ENCODE measurements around the gene DHX9. TPM values are rescaled to one million over a fixed set of nuclear protein-coding genes. Genes with fewer than 3 reads are reported as not detected.

Gene DHX9
- total and polyA plus RNA-seq, 8 donors = 29.0 to 196 (median 54.5) TPM

- Histone ChIP-seq H3K36me3 (peaks cover 66 to 100% (median 100%) of the 10 kb centered on the region in 4 donors), H3K27me3 (no peaks in the 10 kb centered on the region), H3K4me3 (no peak overlapping the region), H3K4me1 (peaks cover 0 to 25% (median 7%) of the 10 kb centered on the region in 4 donors), H3K9me3 (no peaks in the 10 kb centered on the region), H3K27ac (no peak overlapping the region)
- intact Hi-C loops (cut with DNase I; ENCODE audit: low total_unique reads) = no loop called here
- TF ChIP-seq POLR2AphosphoS5 (IDR thresholded peaks at IDR 0.05) (no peak), POLR2A (IDR thresholded peaks at IDR 0.05) (no peak), EP300 (IDR thresholded peaks at IDR 0.05) (no peak)
- DNase-seq = no peak
- 80 to 94% (median 84%) methylated on average over 1 of the region's 1 CpG for WGBS, 5 donors
These were observed 12.7 kb downstream of the DHX9 start for GRCh38 chr1:182851825-182852224.

DNA sequence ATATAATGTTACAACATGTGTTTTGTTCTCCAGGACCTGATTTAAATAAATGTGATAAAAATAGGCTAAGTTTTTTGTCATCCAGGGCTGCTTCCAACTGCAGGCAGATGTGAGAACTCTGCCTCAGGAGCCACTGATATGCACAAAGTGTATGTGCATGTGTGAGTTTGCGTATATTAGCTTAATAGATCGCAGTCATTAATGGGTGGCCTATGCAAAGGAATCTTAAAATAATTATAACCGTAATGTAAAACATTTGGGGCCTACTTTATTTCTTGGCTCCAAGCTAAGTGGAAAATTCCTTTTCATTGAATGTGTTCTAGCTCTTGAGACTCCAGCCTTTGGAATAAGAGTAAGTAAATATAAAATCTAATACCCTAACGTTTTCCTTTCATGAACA, 16.8 kb downstream of the DHX9 start:
- Histone ChIP-seq H3K9me3 (no peaks in the 10 kb centered on the region), H3K27ac (no peak overlapping the region), H3K4me3 (no peak overlapping the region), H3K4me1 (peaks cover 0 to 25% (median 2%) of the 10 kb centered on the region in 4 donors), H3K27me3 (no peaks in the 10 kb centered on the region), H3K36me3 (peaks cover 97 to 100% (median 100%) of the 10 kb centered on the region in 4 donors)
- intact Hi-C loops (cut with DNase I; ENCODE audit: low total_unique reads) = no loop called here
- 63 to 73% (median 67%) methylated on average over 4 of the region's 4 CpGs for WGBS, 5 donors
- TF ChIP-seq EP300 (IDR thresholded peaks at IDR 0.05) (no peak), POLR2AphosphoS5 (IDR thresholded peaks at IDR 0.05) (no peak), POLR2A (IDR thresholded peaks at IDR 0.05) (no peak)
- TF ChIP-seq, protein P1, sequence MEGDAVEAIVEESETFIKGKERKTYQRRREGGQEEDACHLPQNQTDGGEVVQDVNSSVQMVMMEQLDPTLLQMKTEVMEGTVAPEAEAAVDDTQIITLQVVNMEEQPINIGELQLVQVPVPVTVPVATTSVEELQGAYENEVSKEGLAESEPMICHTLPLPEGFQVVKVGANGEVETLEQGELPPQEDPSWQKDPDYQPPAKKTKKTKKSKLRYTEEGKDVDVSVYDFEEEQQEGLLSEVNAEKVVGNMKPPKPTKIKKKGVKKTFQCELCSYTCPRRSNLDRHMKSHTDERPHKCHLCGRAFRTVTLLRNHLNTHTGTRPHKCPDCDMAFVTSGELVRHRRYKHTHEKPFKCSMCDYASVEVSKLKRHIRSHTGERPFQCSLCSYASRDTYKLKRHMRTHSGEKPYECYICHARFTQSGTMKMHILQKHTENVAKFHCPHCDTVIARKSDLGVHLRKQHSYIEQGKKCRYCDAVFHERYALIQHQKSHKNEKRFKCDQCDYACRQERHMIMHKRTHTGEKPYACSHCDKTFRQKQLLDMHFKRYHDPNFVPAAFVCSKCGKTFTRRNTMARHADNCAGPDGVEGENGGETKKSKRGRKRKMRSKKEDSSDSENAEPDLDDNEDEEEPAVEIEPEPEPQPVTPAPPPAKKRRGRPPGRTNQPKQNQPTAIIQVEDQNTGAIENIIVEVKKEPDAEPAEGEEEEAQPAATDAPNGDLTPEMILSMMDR (IDR thresholded peaks at IDR 0.05) = no peak
- DNase-seq = no peak

DNA sequence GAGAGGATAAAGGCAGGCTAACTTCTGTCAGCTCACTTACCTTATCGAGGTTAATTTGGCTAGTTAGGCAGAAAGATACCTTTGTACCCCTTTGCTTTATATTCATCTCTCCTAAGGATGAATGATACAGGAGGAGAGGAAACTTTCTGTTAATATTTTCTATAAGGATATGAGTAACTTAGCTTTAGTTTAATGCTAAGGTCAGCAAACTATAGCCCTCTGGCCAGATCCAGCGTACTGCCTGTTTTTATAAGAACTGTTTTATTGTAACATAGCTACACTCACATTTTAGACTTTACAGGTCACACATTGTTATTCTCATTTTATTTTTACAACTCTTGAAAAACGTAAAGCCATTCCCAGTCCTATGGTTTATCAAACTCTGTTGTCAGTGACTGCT, 18.1 kb downstream of the DHX9 start:
- no peak for DNase-seq
- Histone ChIP-seq H3K36me3 (peaks cover 95 to 100% (median 100%) of the 10 kb centered on the region in 4 donors), H3K27ac (no peak overlapping the region), H3K4me3 (no peak overlapping the region), H3K4me1 (peaks cover 0 to 25% (median 2%) of the 10 kb centered on the region in 4 donors), H3K9me3 (no peaks in the 10 kb centered on the region), H3K27me3 (no peaks in the 10 kb centered on the region)
- WGBS, 5 donors = 75 to 86% (median 82%) methylated on average over 3 of the region's 3 CpGs
- TF ChIP-seq POLR2A (IDR thresholded peaks at IDR 0.05) = no peak
- no peak for TF ChIP-seq EP300 (IDR thresholded peaks at IDR 0.05)
- TF ChIP-seq POLR2AphosphoS5 (IDR thresholded peaks at IDR 0.05) = no peak
- TF ChIP-seq, protein P1 (IDR thresholded peaks at IDR 0.05) = no peak
- intact Hi-C loops (cut with DNase I; ENCODE audit: low total_unique reads) = no loop called here

- Histone ChIP-seq H3K27ac (no peak overlapping the region), H3K9me3 (no peaks in the 10 kb centered on the region), H3K4me1 (peaks cover 0 to 16% (median 0%) of the 10 kb centered on the region in 4 donors), H3K4me3 (no peak overlapping the region), H3K36me3 (peaks cover 77 to 100% (median 100%) of the 10 kb centered on the region in 4 donors), H3K27me3 (no peaks in the 10 kb centered on the region)
- no peak for TF ChIP-seq EP300 (IDR thresholded peaks at IDR 0.05)
- no peak for TF ChIP-seq POLR2A (IDR thresholded peaks at IDR 0.05)
- no peak for TF ChIP-seq POLR2AphosphoS5 (IDR thresholded peaks at IDR 0.05)
- TF ChIP-seq, protein P1 (IDR thresholded peaks at IDR 0.05) = no peak
- intact Hi-C loops (cut with DNase I; ENCODE audit: low total_unique reads) = no loop called here
- 80 to 91% (median 87%) methylated on average over 4 of the region's 4 CpGs for WGBS, 5 donors
- DNase-seq = no peak
These were observed 21.5 kb downstream of the DHX9 start for GRCh38 chr1:182860658-182861057.

- TF ChIP-seq POLR2A (IDR thresholded peaks at IDR 0.05) (no peak), EP300 (IDR thresholded peaks at IDR 0.05) (no peak), POLR2AphosphoS5 (IDR thresholded peaks at IDR 0.05) (no peak)
- TF ChIP-seq, protein P1 (IDR thresholded peaks at IDR 0.05) = no peak
- H3K27me3 ChIP-seq = no peaks in the 10 kb centered on the region
- no peak for DNase-seq
- H3K36me3 ChIP-seq = peaks cover 64 to 100% (median 100%) of the 10 kb centered on the region in 4 donors
- H3K4me1 ChIP-seq = peaks cover 0 to 5% (median 0%) of the 10 kb centered on the region in 4 donors
- no peak overlapping the region for H3K27ac ChIP-seq
- WGBS, 5 donors = 88 to 95% (median 93%) methylated on average over 2 of the region's 2 CpGs
- intact Hi-C loops (cut with DNase I; ENCODE audit: low total_unique reads) = no loop called here
- H3K9me3 ChIP-seq = no peaks in the 10 kb centered on the region
- H3K4me3 ChIP-seq = no peak overlapping the region
These were observed 22.8 kb downstream of the DHX9 start for GRCh38 chr1:182861994-182862393.
